HG02970 (cell line): ENCODE data around the gene SLFN12.
"Not testable (repeated sequence)": the region's sequence is repeated elsewhere in the genome, so short reads cannot be mapped to it uniquely, and the experiment has no call there.

Experiments
- ATAC-seq: cut with Tn5 transposase; IDR thresholded peaks from one replicate; pipeline ENCODE4 v1.9.1; 2021; ENCODE audit warnings: mild to moderate bottlenecking, moderate library complexity, moderate number of reproducible peaks; ENCODE audit not compliant: unreplicated experiment, low FRiP score

SLFN12 gene

GRCh38 chr17:35432176-35433074, at the start of gene SLFN12:
TSS of gene SLFN12 (minus strand) at chr17:35432500. CDS start at chr17:35423028, 9,472 bp downstream.
- ATAC-seq: peak; percentile 44

GRCh38 chr17:35479271-35479670, 47.0 kb upstream of the SLFN12 start:
- ATAC-seq: no peak

- ATAC-seq: no peak
These were observed 44.9 kb upstream of the SLFN12 start for GRCh38 chr17:35477248-35477647.

GRCh38 chr17:35476283-35476820, 44.1 kb upstream of the SLFN12 start:
- ATAC-seq: no peak

GRCh38 chr17:35468475-35468874, 36.2 kb upstream of the SLFN12 start:
- ATAC-seq: no peak

- ATAC-seq: no peak
These were observed 35.5 kb upstream of the SLFN12 start for GRCh38 chr17:35467824-35468223.

- ATAC-seq: peak; percentile 72
These were observed 28.1 kb upstream of the SLFN12 start for GRCh38 chr17:35460354-35460851.

GRCh38 chr17:35454035-35454434, 21.7 kb upstream of the SLFN12 start:
- not testable (repeated sequence) for ATAC-seq

GRCh38 chr17:35453171-35453570, 20.9 kb upstream of the SLFN12 start:
- no peak for ATAC-seq

- ATAC-seq: no peak
These were observed 17.2 kb upstream of the SLFN12 start for GRCh38 chr17:35449371-35449931.

- ATAC-seq: no peak
These were observed 16.6 kb upstream of the SLFN12 start for GRCh38 chr17:35448899-35449227.

- ATAC-seq: peak; percentile 65
These were observed 16.1 kb upstream of the SLFN12 start, which contains the start of gene SLFN13 for GRCh38 chr17:35448214-35448898. TSS of gene SLFN13 (minus strand) at chr17:35448766. CDS start at chr17:35445680, 3,086 bp downstream.

- ATAC-seq: no peak
These were observed 15.2 kb upstream of the SLFN12 start for GRCh38 chr17:35447499-35447898.

GRCh38 chr17:35438433-35438832, 6.1 kb upstream of the SLFN12 start:
- ATAC-seq: no peak

GRCh38 chr17:35433075-35433894, 985 bp upstream of the SLFN12 start:
- no peak for ATAC-seq

GRCh38 chr17:35429702-35430101, 2.6 kb downstream of the SLFN12 start:
- no peak for ATAC-seq

- ATAC-seq: no peak
These were observed 4.1 kb downstream of the SLFN12 start for GRCh38 chr17:35428229-35428628.

- ATAC-seq: no peak
These were observed 8.5 kb downstream of the SLFN12 start for GRCh38 chr17:35423761-35424160.

- ATAC-seq: not testable (repeated sequence)
These were observed 11.2 kb downstream of the SLFN12 start for GRCh38 chr17:35421069-35421468.

GRCh38 chr17:35416659-35417058, 15.6 kb downstream of the SLFN12 start:
- no peak for ATAC-seq
